Measurements from ENCODE around the gene SCAMP2.
"Not testable (repeated sequence)": the region's sequence is repeated elsewhere in the genome, so short reads cannot be mapped to it uniquely, and the experiment has no call there.

SCAMP2 gene

GRCh38 chr15:74873036-74873755 is at the start of gene SCAMP2:
Gene SCAMP2 (minus strand): TSS chr15:74873365. CDS start chr15:74873255, 110 bp downstream.
- peak; percentile 98 for DNase-seq

GRCh38 chr15:74920456-74920855 is 47.3 kb upstream of the SCAMP2 start:
- DNase-seq: no peak

GRCh38 chr15:74917676-74918075 is 44.5 kb upstream of the SCAMP2 start:
- no peak for DNase-seq

- not testable (repeated sequence) for DNase-seq
These were observed 40.6 kb upstream of the SCAMP2 start for GRCh38 chr15:74913799-74914198.

- no peak for DNase-seq
These were observed 39.9 kb upstream of the SCAMP2 start for GRCh38 chr15:74913041-74913440.

GRCh38 chr15:74908635-74909034 is 35.5 kb upstream of the SCAMP2 start:
- no peak for DNase-seq

GRCh38 chr15:74907163-74907870 is 34.2 kb upstream of the SCAMP2 start:
- DNase-seq: no peak

- DNase-seq: peak; percentile 85
These were observed 33.4 kb upstream of the SCAMP2 start, which contains the start of gene FAM219B for GRCh38 chr15:74906450-74907162. Gene FAM219B (minus strand): TSS chr15:74906851. CDS start chr15:74906800, 51 bp downstream.

- no peak for DNase-seq
These were observed 32.9 kb upstream of the SCAMP2 start for GRCh38 chr15:74906067-74906449.

GRCh38 chr15:74904190-74904805 is 31.1 kb upstream of the SCAMP2 start:
- DNase-seq: no peak

- no peak for DNase-seq
These were observed 30.5 kb upstream of the SCAMP2 start for GRCh38 chr15:74903676-74904075.

GRCh38 chr15:74902295-74903075 is 29.3 kb upstream of the SCAMP2 start:
- no peak for DNase-seq

- peak; percentile 29 for DNase-seq
These were observed 28.5 kb upstream of the SCAMP2 start for GRCh38 chr15:74901612-74902063.

GRCh38 chr15:74897300-74897701 is 24.1 kb upstream of the SCAMP2 start:
- no peak for DNase-seq

GRCh38 chr15:74896316-74896715 is 23.2 kb upstream of the SCAMP2 start:
- DNase-seq: no peak

- no peak for DNase-seq
These were observed 22.7 kb upstream of the SCAMP2 start for GRCh38 chr15:74895830-74896229.

- not testable (repeated sequence) for DNase-seq
These were observed 21.2 kb upstream of the SCAMP2 start for GRCh38 chr15:74894383-74894782.

GRCh38 chr15:74893627-74894026 is 20.5 kb upstream of the SCAMP2 start:
- no peak for DNase-seq

GRCh38 chr15:74892931-74893330 is 19.8 kb upstream of the SCAMP2 start:
- no peak for DNase-seq

- no peak for DNase-seq
These were observed 19.1 kb upstream of the SCAMP2 start for GRCh38 chr15:74892313-74892712.

- no peak for DNase-seq
These were observed 18.3 kb upstream of the SCAMP2 start for GRCh38 chr15:74891469-74891868.

GRCh38 chr15:74890665-74890960 is 17.4 kb upstream of the SCAMP2 start:
- DNase-seq: no peak
